Heart right ventricle (tissue), 16 donors: ENCODE results near the gene RHOU. TPM values are rescaled to one million over a fixed set of nuclear protein-coding genes. Genes with fewer than 3 reads are reported as not detected.

Source experiments
- ATAC-seq, 8 donors: fragments of 200-7000 bp; cut with Tn5 transposase; one replicate each; pipeline ENCODE4 v1.9.1; 2020; ENCODE audit warnings: mild to moderate bottlenecking in 8 of 8, moderate library complexity in 8 of 8, moderate number of reproducible peaks in 1 of 8
- DNase-seq, 2 donors: peaks; one replicate each; pipeline ENCODE4 v3.0.0-alpha.2; 2020
- H3K27ac ChIP-seq, 10 donors: fragments of 200-600 bp; sonication (generic) in 2 of 10; one replicate each; pipeline versions ENCODE4 v1.5.0 to v1.8.0; 2020 to 2022; ENCODE audit warnings: mild to moderate bottlenecking in 3 of 10
- H3K27me3 ChIP-seq, 7 donors: fragments of 200-600 bp; one replicate each; pipeline ENCODE4 v1.8.0; 2021 to 2022; ENCODE audit warnings: mild to moderate bottlenecking in 2 of 7
- H3K36me3 ChIP-seq, 9 donors: fragments of 200-600 bp; sonication (generic) in 1 of 9; one replicate each; pipeline versions ENCODE4 v1.5.0 to v1.8.0; 2020 to 2022; ENCODE audit warnings: mild to moderate bottlenecking in 2 of 9
- H3K4me1 ChIP-seq, 9 donors: fragments of 200-600 bp; sonication (generic) in 1 of 9; one replicate each; pipeline versions ENCODE4 v1.5.0 to v1.8.0; 2020 to 2022; ENCODE audit warnings: mild to moderate bottlenecking in 4 of 9
- H3K4me3 ChIP-seq, 10 donors: fragments of 200-600 bp; sonication (generic) in 2 of 10; one replicate each; pipeline versions ENCODE4 v1.5.0 to v1.8.0; 2020 to 2022; ENCODE audit warnings: mild to moderate bottlenecking in 7 of 10, moderate library complexity in 2 of 10
- H3K9me3 ChIP-seq, 11 donors: fragments of 200-600 bp in 10 of 11; sonication (generic) in 2 of 11; one replicate each; pipeline versions ENCODE4 v1.5.0 to v1.8.0; 2013 to 2022; ENCODE audit warnings: mild to moderate bottlenecking in 2 of 11, control low read depth in 1 of 11, moderate library complexity in 1 of 11
- CTCF ChIP-seq, 9 donors: fragments of 200-600 bp; sonication (generic) in 2 of 9; IDR thresholded peaks; one replicate each; pipeline versions ENCODE4 v1.5.0 to v1.8.0; 2021 to 2022; ENCODE audit warnings: antibody characterized with exemption in 9 of 9, mild to moderate bottlenecking in 5 of 9, moderate library complexity in 1 of 9
- WGBS, 2 donors: extraction: QIAGEN DNeasy Blood & Tissue Kit; methylation state at CpG; one replicate each; pipeline ENCODE4 v1.1.7; 2013; ENCODE audit warnings: inconsistent platforms in 1 of 2; 5-methylcytosine and 5-hydroxymethylcytosine counted together
- intact Hi-C, 10 donors: fragments of 100-400 bp; cut with DNase I; formaldehyde crosslinking; loops; one replicate each; pipeline versions ENCODE4 v1.11.1 to v1.14.2; 2022
- polyA plus RNA-seq, 2 donors: library from polyadenylated mRNA; stranded (reverse); fragments of 200-250 nt; gene quantifications; one replicate each; pipeline ENCODE4 v1.2.3, GENCODE V29; 2013
- total RNA-seq, 10 donors: library from RNA; stranded (reverse); fragmentation: NEBNext Ultra II Directional in 3 of 10; extraction: Animal tissue kit (Norgen Biotek cat#: 25700) in 3 of 10; gene quantifications; one replicate each; pipeline versions ENCODE4 v1.2.1 to v1.2.4, GENCODE V29; 2021 to 2023
- donor health status: Arrhythmogenic right ventricular cardiomyopathy.
- donor health status: ischemic (EF 13 %, LVEDD 7.1; RV severe dilation, severe dysfunction).
- donor health status: healthy with polysubstance abuse.
- donor health status: DM: no; HTN: yes; CAD: no.
- donor health status: DM: no; HTN: no; CAD: no.
- donor health status: ischemic (EF 25% LVEDD 6.9; RV normal size, moderate dysfunction).
- donor health status: ischemic (EF 25% LVEDD 5.7; RV mildly dilated, moderate dysfunction).
- donor health status: healthy.
- donor health status: DM: yes; HTN: yes; CAD: no.
- donor health status: Ischemic cardiomyopathy.
- donor health status: ischemic (EF 35%, LVEDD 5.7; RV mildly dilated, moderate dysfunction).
- donor health status: nonischemic (EF 11% LVEDD 7.7; RV severe dilation, severe dysfunction).
- donor health status: DM: yes; HTN: yes; CAD: no.
- donor health status: PGD.
- donor health status: ischemic (EF 29% LVEDD 5.4; RV normal size, mild dysfunction).
- donor health status: nonischemic (EF 23%, LVEDD 6.1; RV moderate dilation, normal function).

RHOU gene
- total and polyA plus RNA-seq, 12 donors = 1.00 to 10.8 (median 3.3) TPM

- DNase-seq = no peak
- intact Hi-C loops = loop anchor here in 1 of 10 donors (5.0 kb wide), 1 partner anchor 1966 kb away; no protein-coding TSS in a partner anchor
- Histone ChIP-seq H3K36me3 (no peaks in the 10 kb centered on the region), H3K9me3 (no peaks in the 10 kb centered on the region), H3K27me3 (peaks cover 0 to 62% (median 9%) of the 10 kb centered on the region in 7 donors), H3K27ac (no peak overlapping the region), H3K4me3 (no peak overlapping the region), H3K4me1 (peaks cover 0 to 28% (median 11%) of the 10 kb centered on the region in 9 donors)
- TF ChIP-seq CTCF (IDR thresholded peaks at IDR 0.05) = no peak
- 83 to 84% methylated on average over 11 of the region's 11 CpGs for WGBS, 2 donors
- no peak for ATAC-seq
Measured at GRCh38 chr1:228783418-228784040, 48.2 kb downstream of the RHOU start.

GRCh38 chr1:228784181-228784580, 48.9 kb downstream of the RHOU start:
- DNase-seq (no peak), ATAC-seq (no peak)
- TF ChIP-seq CTCF (IDR thresholded peaks at IDR 0.05) = no peak
- no peak overlapping the region for H3K4me3 ChIP-seq
- H3K27ac ChIP-seq = no peak overlapping the region
- 87 to 92% methylated on average over 3 of the region's 3 CpGs for WGBS, 2 donors
- peaks cover 0 to 66% (median 9%) of the 10 kb centered on the region in 7 donors for H3K27me3 ChIP-seq
- no peaks in the 10 kb centered on the region for H3K36me3 ChIP-seq
- peaks cover 0 to 22% (median 11%) of the 10 kb centered on the region in 9 donors for H3K4me1 ChIP-seq
- H3K9me3 ChIP-seq = no peaks in the 10 kb centered on the region
- intact Hi-C loops = loop anchor here in 1 of 10 donors (5.0 kb wide), 1 partner anchor 1967 kb away; no protein-coding TSS in a partner anchor

- TF ChIP-seq CTCF (IDR thresholded peaks at IDR 0.05) = no peak
- DNase-seq (no peak), ATAC-seq (no peak)
- Histone ChIP-seq H3K36me3 (no peaks in the 10 kb centered on the region), H3K4me3 (no peak overlapping the region), H3K4me1 (peaks cover 0 to 21% (median 9%) of the 10 kb centered on the region in 9 donors), H3K27me3 (peaks cover 0 to 66% (median 6%) of the 10 kb centered on the region in 7 donors), H3K9me3 (no peaks in the 10 kb centered on the region), H3K27ac (peak overlapping the region in 5 of 10 donors; percentile 16 to 37 (median 28))
- intact Hi-C loops = loop anchor here in 1 of 10 donors (2.0 kb wide), 1 partner anchor 51 kb away; the partner anchor contains the start of gene RHOU
- 81 to 83% methylated on average over 15 of the region's 15 CpGs for WGBS, 2 donors
Measured at GRCh38 chr1:228785366-228786330, 50.4 kb downstream of the RHOU start.
